ENCODE data around the gene MYO7B.

GRCh38 chr2:127661072-127661649 lies 125.7 kb downstream of the MYO7B start:
- TF ChIP-seq, protein P1, sequence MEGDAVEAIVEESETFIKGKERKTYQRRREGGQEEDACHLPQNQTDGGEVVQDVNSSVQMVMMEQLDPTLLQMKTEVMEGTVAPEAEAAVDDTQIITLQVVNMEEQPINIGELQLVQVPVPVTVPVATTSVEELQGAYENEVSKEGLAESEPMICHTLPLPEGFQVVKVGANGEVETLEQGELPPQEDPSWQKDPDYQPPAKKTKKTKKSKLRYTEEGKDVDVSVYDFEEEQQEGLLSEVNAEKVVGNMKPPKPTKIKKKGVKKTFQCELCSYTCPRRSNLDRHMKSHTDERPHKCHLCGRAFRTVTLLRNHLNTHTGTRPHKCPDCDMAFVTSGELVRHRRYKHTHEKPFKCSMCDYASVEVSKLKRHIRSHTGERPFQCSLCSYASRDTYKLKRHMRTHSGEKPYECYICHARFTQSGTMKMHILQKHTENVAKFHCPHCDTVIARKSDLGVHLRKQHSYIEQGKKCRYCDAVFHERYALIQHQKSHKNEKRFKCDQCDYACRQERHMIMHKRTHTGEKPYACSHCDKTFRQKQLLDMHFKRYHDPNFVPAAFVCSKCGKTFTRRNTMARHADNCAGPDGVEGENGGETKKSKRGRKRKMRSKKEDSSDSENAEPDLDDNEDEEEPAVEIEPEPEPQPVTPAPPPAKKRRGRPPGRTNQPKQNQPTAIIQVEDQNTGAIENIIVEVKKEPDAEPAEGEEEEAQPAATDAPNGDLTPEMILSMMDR (IDR thresholded peaks at IDR 0.05) = no peak
- TF ChIP-seq POLR2A (IDR thresholded peaks at IDR 0.05) = no peak

Data from Peyer's patch (tissue), 4 donors.